Dermis blood vessel endothelial cell (primary cell): ENCODE measurements around the gene PIWIL4. TPM values are rescaled to one million over a fixed set of nuclear protein-coding genes. Genes with fewer than 3 reads are reported as not detected.

Source experiments
- DNase-seq: peaks from one replicate; pipeline ENCODE4 v3.0.0; 2010
- total RNA-seq: library from RNA; depleted of rRNA; stranded (reverse); fragments of >200 nt; gene quantifications from 2 replicates; pipeline ENCODE4 v1.2.3, GENCODE V29; 2014

The PIWIL4 gene
- total RNA-seq, 1 donor from 2014 or later, result 1.2 TPM

DNA sequence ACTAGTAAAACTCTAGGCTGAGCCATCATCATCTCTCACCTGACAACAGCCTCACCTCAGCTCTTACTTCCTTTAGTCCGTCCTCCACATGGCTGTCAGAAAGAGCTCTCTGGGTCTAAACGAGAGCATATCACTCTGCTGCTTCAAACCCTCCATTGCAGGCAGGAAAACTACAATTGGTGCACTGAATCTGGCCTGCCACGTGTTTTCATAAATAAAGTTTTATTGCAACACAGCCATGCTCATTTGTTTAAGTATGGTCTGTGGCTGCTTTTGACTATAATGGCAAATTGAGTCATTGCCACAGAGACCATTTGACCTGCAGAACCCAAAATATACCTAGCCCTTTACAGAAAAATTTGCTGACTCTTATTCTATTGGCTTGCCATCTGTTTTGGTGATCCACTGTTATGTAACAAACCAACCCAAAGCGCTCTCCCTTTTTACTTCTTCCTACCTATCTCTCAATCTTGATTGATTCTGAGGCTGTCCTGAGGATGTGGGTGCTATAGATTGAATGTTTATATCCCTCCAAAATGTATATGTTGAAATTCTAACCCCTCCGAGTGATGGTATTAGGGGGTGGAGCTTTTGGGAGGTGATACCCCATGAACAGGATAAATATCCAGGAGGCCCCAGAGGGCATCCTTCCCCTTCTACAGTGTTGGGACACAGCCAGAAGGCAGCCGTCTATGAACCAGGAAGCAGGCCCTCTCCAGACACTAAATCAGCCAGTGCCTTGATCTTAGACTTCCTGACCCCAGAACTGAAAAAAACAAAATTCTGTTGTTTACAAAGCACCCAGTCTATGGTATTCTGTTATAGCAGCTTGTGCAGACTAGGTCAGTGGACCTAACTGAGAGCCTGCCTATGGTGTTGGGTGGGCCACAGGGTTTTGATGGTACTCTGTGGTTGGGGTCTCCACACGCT lies 99.9 kb downstream of the PIWIL4 start:
- no peak for DNase-seq

DNA sequence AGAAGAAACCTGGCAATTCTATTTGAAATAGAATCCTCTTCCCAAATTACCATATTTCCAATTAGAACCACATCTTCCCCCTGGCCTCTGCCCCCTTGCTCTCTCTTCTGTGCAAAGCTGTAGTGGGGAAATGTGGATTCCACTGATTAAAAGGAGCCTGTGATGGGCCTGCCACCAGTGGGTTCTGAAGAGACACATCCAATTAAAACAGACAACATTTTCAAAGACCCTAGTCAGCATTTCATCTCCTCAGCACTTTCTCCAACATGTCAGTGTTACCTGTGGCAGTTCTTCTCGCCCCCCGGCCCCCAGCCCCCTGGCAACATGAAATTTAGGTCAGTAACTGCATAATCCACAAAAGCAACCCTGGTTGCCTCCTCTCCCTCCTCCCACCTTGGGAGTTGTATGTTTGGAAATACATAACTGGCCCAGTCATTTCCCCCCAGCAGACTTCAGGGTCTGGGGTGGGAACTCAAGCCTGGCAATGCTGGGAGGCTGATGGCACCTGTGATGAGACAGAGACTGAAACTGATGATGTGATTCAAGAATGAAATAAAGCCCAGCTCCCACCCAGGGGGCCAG lies 101.1 kb downstream of the PIWIL4 start:
- DNase-seq, result no peak

DNA sequence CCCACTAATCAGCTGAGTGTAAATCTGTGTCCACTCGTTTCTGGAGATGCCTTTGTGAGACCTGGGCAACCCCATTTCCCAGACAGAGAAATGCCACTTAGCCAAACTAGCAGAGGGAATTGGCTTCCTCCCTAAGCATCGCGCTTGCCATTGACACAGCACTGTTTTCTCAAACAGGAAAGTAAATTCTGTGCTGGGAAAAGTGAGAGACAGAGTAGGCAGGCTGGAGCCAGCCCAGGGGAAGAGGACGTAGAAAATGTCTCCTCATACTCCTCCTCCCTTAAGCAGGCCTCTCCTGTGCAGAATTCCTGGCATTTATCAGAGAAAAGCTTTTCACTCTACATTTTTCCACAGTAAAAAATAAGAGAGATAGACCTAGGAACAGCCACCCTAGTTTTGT lies 101.9 kb downstream of the PIWIL4 start:
- no peak for DNase-seq

Other genes with a start within 250 kb of the PIWIL4 start
- gene GPR83, start 165.9 kb upstream of the PIWIL4 start, total RNA-seq, result not detected in 2 replicates
- gene MRE11, start 73.5 kb upstream of the PIWIL4 start, total RNA-seq, result 14.0 and 19.6 TPM in 2 replicates
- 11.2 and 15.7 TPM in 2 replicates for gene ANKRD49, start 73.4 kb upstream of the PIWIL4 start, total RNA-seq
- not detected in 2 replicates for gene C11orf97, start 54.9 kb upstream of the PIWIL4 start, total RNA-seq
- 6.4 and 6.5 TPM in 2 replicates for gene FUT4, start 23.4 kb upstream of the PIWIL4 start, total RNA-seq
- 38.1 and 53.4 TPM in 2 replicates for gene AMOTL1, start 201.0 kb downstream of the PIWIL4 start, total RNA-seq